ENCODE measurements around the gene CHRM4.

Gene CHRM4

GRCh38 chr11:46391578-46392420 is at the start of gene CHRM4:
CHRM4 (minus strand) TSS chr11:46391776; CDS start chr11:46386557, 5,219 bp downstream.
- no peak for DNase-seq (ENCODE audit: low spot score in 2 of 2)
- Mint-ChIP-seq H3K36me3 (ENCODE audit: insufficient read depth) (peaks cover 15% of the 10 kb centered on the region), H3K27me3 (peaks cover 53% of the 10 kb centered on the region), H3K4me3 (peak within 1 kb of the TSS; percentile 75), H3K4me1 (peaks cover 28% of the 10 kb centered on the region), H3K27ac (ENCODE audit: low read depth) (no peak within 1 kb of the TSS), H3K9me3 (no peaks in the 10 kb centered on the region)
- ATAC-seq (replicated peaks; ENCODE audit: extremely low read depth, poor library complexity, severe bottlenecking), result no peak

DNA sequence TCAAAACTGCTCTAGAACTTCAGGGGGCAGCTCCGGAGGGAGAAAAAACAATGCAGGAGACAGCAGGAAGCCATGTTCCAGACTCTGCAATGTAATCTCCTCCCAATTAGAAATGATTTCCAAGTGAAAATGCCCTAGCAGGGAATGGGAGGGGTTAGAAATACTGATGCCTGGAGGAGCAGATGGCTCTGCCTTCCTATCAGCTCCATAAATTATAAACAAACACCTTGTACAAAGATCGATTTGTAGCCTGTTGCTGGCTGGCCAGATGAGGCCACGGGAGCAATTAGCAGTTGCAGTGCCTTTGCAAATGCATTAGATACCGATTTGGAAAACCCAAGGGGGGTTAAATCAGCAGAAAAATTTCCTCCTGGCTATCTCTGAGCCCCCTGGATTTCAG is 46.6 kb upstream of the CHRM4 start:
- ATAC-seq (replicated peaks; ENCODE audit: extremely low read depth, poor library complexity, severe bottlenecking) (no peak), DNase-seq (ENCODE audit: low spot score in 2 of 2) (no peak)
- no peaks in the 10 kb centered on the region for H3K9me3 Mint-ChIP-seq
- no peak overlapping the region for H3K27ac Mint-ChIP-seq (ENCODE audit: low read depth)
- H3K4me1 Mint-ChIP-seq, result peaks cover 10% of the 10 kb centered on the region
- no peaks in the 10 kb centered on the region for H3K27me3 Mint-ChIP-seq
- H3K4me3 Mint-ChIP-seq, result no peak overlapping the region
- H3K36me3 Mint-ChIP-seq (ENCODE audit: insufficient read depth), result peaks cover 34% of the 10 kb centered on the region

GRCh38 chr11:46437122-46437689 is 45.6 kb upstream of the CHRM4 start:
- Mint-ChIP-seq H3K36me3 (ENCODE audit: insufficient read depth) (peaks cover 31% of the 10 kb centered on the region), H3K27ac (ENCODE audit: low read depth) (no peak overlapping the region)
- ATAC-seq (replicated peaks; ENCODE audit: extremely low read depth, poor library complexity, severe bottlenecking), result no peak

GRCh38 chr11:46436113-46436512 is 44.5 kb upstream of the CHRM4 start:
- H3K36me3 Mint-ChIP-seq (ENCODE audit: insufficient read depth), result peaks cover 28% of the 10 kb centered on the region
- H3K9me3 Mint-ChIP-seq, result no peaks in the 10 kb centered on the region
- H3K27ac Mint-ChIP-seq (ENCODE audit: low read depth), result no peak overlapping the region
- H3K27me3 Mint-ChIP-seq, result no peaks in the 10 kb centered on the region
- DNase-seq (ENCODE audit: low spot score in 2 of 2) (no peak), ATAC-seq (replicated peaks; ENCODE audit: extremely low read depth, poor library complexity, severe bottlenecking) (no peak)
- no peak overlapping the region for H3K4me3 Mint-ChIP-seq
- H3K4me1 Mint-ChIP-seq, result peaks cover 10% of the 10 kb centered on the region

More at GRCh38 chr11:46437122-46437689, 45.6 kb upstream of the CHRM4 start:
- Mint-ChIP-seq H3K4me3 (no peak overlapping the region), H3K27me3 (no peaks in the 10 kb centered on the region), H3K9me3 (no peaks in the 10 kb centered on the region), H3K4me1 (peaks cover 10% of the 10 kb centered on the region)
- no peak for DNase-seq (ENCODE audit: low spot score in 2 of 2)

- Mint-ChIP-seq H3K4me1 (peaks cover 10% of the 10 kb centered on the region), H3K36me3 (ENCODE audit: insufficient read depth) (peaks cover 23% of the 10 kb centered on the region)
These were observed 44.1 kb upstream of the CHRM4 start for GRCh38 chr11:46435679-46436078.

DNA sequence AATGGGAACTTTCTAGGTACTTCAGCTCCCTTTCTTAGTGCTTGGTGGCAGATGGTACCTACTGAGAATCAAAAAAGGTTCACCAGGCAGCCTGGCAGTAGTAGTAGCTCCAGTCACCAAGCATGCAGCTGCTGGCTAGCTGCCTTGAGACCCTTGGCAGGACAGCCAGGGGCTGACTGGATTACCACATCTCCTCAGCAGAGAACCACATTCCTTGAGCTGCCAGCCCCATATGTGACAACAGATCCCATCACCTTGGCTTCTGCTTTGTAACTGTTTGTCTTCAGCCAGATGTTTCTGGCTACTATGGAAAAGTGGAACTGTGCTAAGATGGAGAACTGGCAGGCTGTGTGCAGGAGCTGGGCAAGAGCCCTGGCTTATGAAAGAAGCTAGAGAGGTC is 39.6 kb upstream of the CHRM4 start:
- Mint-ChIP-seq H3K4me3 (no peak overlapping the region), H3K9me3 (no peaks in the 10 kb centered on the region), H3K27me3 (no peaks in the 10 kb centered on the region), H3K4me1 (no peaks in the 10 kb centered on the region), H3K27ac (ENCODE audit: low read depth) (no peak overlapping the region), H3K36me3 (ENCODE audit: insufficient read depth) (peaks cover 40% of the 10 kb centered on the region)
- ATAC-seq (replicated peaks; ENCODE audit: extremely low read depth, poor library complexity, severe bottlenecking) (no peak), DNase-seq (ENCODE audit: low spot score in 2 of 2) (no peak)

More at GRCh38 chr11:46435679-46436078, 44.1 kb upstream of the CHRM4 start:
- Mint-ChIP-seq H3K27me3 (no peaks in the 10 kb centered on the region), H3K27ac (ENCODE audit: low read depth) (no peak overlapping the region), H3K4me3 (no peak overlapping the region), H3K9me3 (no peaks in the 10 kb centered on the region)
- DNase-seq (ENCODE audit: low spot score in 2 of 2) (no peak), ATAC-seq (replicated peaks; ENCODE audit: extremely low read depth, poor library complexity, severe bottlenecking) (no peak)

DNA sequence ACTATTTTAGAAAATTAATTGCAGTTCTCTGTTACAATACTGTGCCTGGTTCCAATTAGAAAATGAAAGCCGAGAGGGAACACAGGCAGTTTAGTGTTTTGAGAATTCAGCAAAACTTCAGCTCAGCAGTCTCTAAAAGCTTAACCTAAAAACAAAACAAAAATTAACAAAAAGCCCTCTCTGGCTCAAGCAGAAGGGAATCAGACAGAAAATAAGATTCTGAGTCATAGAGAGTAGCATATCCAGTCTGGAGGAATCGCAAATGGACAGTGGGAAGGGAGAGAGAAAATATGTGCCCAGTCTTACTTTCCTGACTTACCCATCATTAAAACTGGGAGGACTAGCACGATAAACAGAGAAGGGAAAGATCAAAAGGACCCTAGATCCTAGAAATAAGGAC is 38.1 kb upstream of the CHRM4 start:
- ATAC-seq (replicated peaks; ENCODE audit: extremely low read depth, poor library complexity, severe bottlenecking) (no peak), DNase-seq (ENCODE audit: low spot score in 2 of 2) (no peak)
- Mint-ChIP-seq H3K27me3 (no peaks in the 10 kb centered on the region), H3K27ac (ENCODE audit: low read depth) (no peak overlapping the region), H3K4me3 (no peak overlapping the region), H3K4me1 (no peaks in the 10 kb centered on the region), H3K9me3 (no peaks in the 10 kb centered on the region), H3K36me3 (ENCODE audit: insufficient read depth) (peaks cover 38% of the 10 kb centered on the region)

- peaks cover 36% of the 10 kb centered on the region for H3K36me3 Mint-ChIP-seq (ENCODE audit: insufficient read depth)
- ATAC-seq (replicated peaks; ENCODE audit: extremely low read depth, poor library complexity, severe bottlenecking), result no peak
- no peaks in the 10 kb centered on the region for H3K27me3 Mint-ChIP-seq
These were observed 35.8 kb upstream of the CHRM4 start for GRCh38 chr11:46427364-46427763.

GRCh38 chr11:46426233-46426991 is 34.8 kb upstream of the CHRM4 start:
- H3K36me3 Mint-ChIP-seq (ENCODE audit: insufficient read depth), result peaks cover 37% of the 10 kb centered on the region
- no peaks in the 10 kb centered on the region for H3K4me1 Mint-ChIP-seq
- H3K9me3 Mint-ChIP-seq, result no peaks in the 10 kb centered on the region
- no peak overlapping the region for H3K27ac Mint-ChIP-seq (ENCODE audit: low read depth)
- no peak for DNase-seq (ENCODE audit: low spot score in 2 of 2)
- no peak overlapping the region for H3K4me3 Mint-ChIP-seq
- no peak for ATAC-seq (replicated peaks; ENCODE audit: extremely low read depth, poor library complexity, severe bottlenecking)
- H3K27me3 Mint-ChIP-seq, result no peaks in the 10 kb centered on the region

More at GRCh38 chr11:46427364-46427763, 35.8 kb upstream of the CHRM4 start:
- no peak for DNase-seq (ENCODE audit: low spot score in 2 of 2)
- Mint-ChIP-seq H3K4me3 (no peak overlapping the region), H3K27ac (ENCODE audit: low read depth) (no peak overlapping the region), H3K4me1 (no peaks in the 10 kb centered on the region), H3K9me3 (no peaks in the 10 kb centered on the region)

DNA sequence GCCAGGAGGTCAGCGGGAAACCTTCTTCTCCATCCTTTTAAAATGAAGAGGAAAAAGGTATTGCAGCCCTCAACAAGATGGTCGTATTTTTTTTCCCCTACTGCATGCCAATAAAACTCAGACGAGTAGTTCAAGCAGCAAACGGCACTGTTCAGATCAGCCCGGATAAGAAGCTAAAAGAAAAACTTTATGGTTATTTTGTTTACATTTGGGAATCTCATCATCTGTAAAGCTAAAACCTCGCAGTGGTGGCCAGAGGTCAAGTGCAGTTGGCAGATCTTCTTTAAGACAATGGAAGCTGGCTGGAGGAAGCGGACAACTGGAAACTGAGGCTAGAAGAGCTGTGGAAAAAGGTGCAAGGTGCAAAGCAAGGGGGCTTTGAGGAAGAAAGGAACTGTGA is 31.0 kb upstream of the CHRM4 start:
- Mint-ChIP-seq H3K4me3 (no peak overlapping the region), H3K27ac (ENCODE audit: low read depth) (no peak overlapping the region), H3K4me1 (no peaks in the 10 kb centered on the region), H3K27me3 (no peaks in the 10 kb centered on the region), H3K9me3 (no peaks in the 10 kb centered on the region), H3K36me3 (ENCODE audit: insufficient read depth) (peaks cover 34% of the 10 kb centered on the region)
- no peak for DNase-seq (ENCODE audit: low spot score in 2 of 2)
- ATAC-seq (replicated peaks; ENCODE audit: extremely low read depth, poor library complexity, severe bottlenecking), result no peak

DNA sequence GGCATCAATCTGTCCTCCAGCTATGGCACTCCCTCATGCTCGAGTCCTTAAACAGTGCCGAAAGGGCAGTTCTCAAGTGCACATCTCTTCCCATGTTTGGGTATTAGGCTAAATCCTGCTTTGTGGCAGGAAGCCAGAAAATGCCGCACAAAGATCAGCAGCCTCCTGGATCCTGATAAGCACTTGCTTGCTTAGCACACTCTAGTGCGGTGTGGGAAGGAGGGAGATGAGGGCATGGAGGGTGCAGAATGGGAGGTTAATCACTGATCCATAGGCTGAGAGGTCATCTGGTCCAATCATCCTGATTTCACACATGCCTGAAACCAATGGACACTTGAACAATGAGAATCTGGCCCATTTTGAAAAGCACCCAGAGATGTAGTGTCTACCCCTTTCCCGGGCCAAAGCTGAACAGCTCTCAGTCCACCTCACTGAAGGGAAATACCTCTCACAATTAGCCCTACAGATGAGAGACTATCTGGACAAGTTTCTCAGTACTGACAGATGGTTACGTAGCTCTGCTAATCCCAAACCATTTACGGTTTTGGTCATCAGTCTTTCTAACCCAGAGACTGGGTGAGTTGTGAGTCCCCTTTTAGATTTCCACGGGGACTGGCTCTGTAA is 29.8 kb upstream of the CHRM4 start:
- ATAC-seq (replicated peaks; ENCODE audit: extremely low read depth, poor library complexity, severe bottlenecking) (no peak), DNase-seq (ENCODE audit: low spot score in 2 of 2) (no peak)
- Mint-ChIP-seq H3K27me3 (no peaks in the 10 kb centered on the region), H3K27ac (ENCODE audit: low read depth) (no peak overlapping the region), H3K4me1 (no peaks in the 10 kb centered on the region), H3K4me3 (no peak overlapping the region), H3K36me3 (ENCODE audit: insufficient read depth) (peaks cover 35% of the 10 kb centered on the region), H3K9me3 (no peaks in the 10 kb centered on the region)

- ATAC-seq (replicated peaks; ENCODE audit: extremely low read depth, poor library complexity, severe bottlenecking) (no peak), DNase-seq (ENCODE audit: low spot score in 2 of 2) (no peak)
- Mint-ChIP-seq H3K9me3 (no peaks in the 10 kb centered on the region), H3K36me3 (ENCODE audit: insufficient read depth) (peaks cover 36% of the 10 kb centered on the region), H3K4me3 (no peak overlapping the region), H3K27ac (ENCODE audit: low read depth) (no peak overlapping the region), H3K27me3 (no peaks in the 10 kb centered on the region), H3K4me1 (peaks cover 5% of the 10 kb centered on the region)
These were observed 28.9 kb upstream of the CHRM4 start for GRCh38 chr11:46420513-46420912.
